ENCODE data around the gene CREB3L2. TPM values are rescaled to one million over a fixed set of nuclear protein-coding genes. Genes with fewer than 3 reads are reported as not detected.
A peak's percentile ranks its signal among the peaks of the same experiment; 100 is the strongest.

Gene CREB3L2
- total RNA-seq, 1 donor = 28.6 TPM

GRCh38 chr7:137999496-138000080 is 2.3 kb downstream of the CREB3L2 start:
- peaks cover 44% of the 10 kb centered on the region for H3K4me1 ChIP-seq (ENCODE audit: insufficient read depth, low read length)
- no peak for TF ChIP-seq CTCF (IDR thresholded peaks at IDR 0.05; ENCODE audit: extremely low read depth, low read depth, low read length)
- H3K9me3 ChIP-seq (ENCODE audit: low read depth, low read length) = no peaks in the 10 kb centered on the region
- H3K36me3 ChIP-seq (ENCODE audit: insufficient read depth, low read length) = peaks cover 7% of the 10 kb centered on the region
- peaks cover 72% of the 10 kb centered on the region for H3K79me2 ChIP-seq (ENCODE audit: insufficient read depth, low read length)
- H3K4me2 ChIP-seq (ENCODE audit: insufficient read depth, low read length) = peak overlapping the region; percentile 96
- peak overlapping the region; percentile 99 for H3K27ac ChIP-seq (ENCODE audit: low read depth, low read length)
- no peak overlapping the region for H2AFZ ChIP-seq (ENCODE audit: low read length)
- H3K4me3 ChIP-seq (ENCODE audit: insufficient read depth, low read length) = peak overlapping the region; percentile 97
- no peaks in the 10 kb centered on the region for H3K27me3 ChIP-seq (ENCODE audit: insufficient read depth, low read length)
- DNase-seq (ENCODE audit: insufficient read length, low spot score, missing footprints) = no peak
- peaks cover 3% of the 10 kb centered on the region for H4K20me1 ChIP-seq (ENCODE audit: insufficient read depth, low read length)

- H3K79me2 ChIP-seq (ENCODE audit: insufficient read depth, low read length) = peaks cover 86% of the 10 kb centered on the region
- H3K4me1 ChIP-seq (ENCODE audit: insufficient read depth, low read length) = peaks cover 56% of the 10 kb centered on the region
- no peak overlapping the region for H2AFZ ChIP-seq (ENCODE audit: low read length)
- peaks cover 3% of the 10 kb centered on the region for H4K20me1 ChIP-seq (ENCODE audit: insufficient read depth, low read length)
- peak overlapping the region; percentile 97 for H3K4me3 ChIP-seq (ENCODE audit: insufficient read depth, low read length)
- no peaks in the 10 kb centered on the region for H3K27me3 ChIP-seq (ENCODE audit: insufficient read depth, low read length)
- H3K27ac ChIP-seq (ENCODE audit: low read depth, low read length) = peak overlapping the region; percentile 99
- no peak for DNase-seq (ENCODE audit: insufficient read length, low spot score, missing footprints)
- H3K9me3 ChIP-seq (ENCODE audit: low read depth, low read length) = no peaks in the 10 kb centered on the region
- no peak for TF ChIP-seq CTCF (IDR thresholded peaks at IDR 0.05; ENCODE audit: extremely low read depth, low read depth, low read length)
- peak overlapping the region; percentile 96 for H3K4me2 ChIP-seq (ENCODE audit: insufficient read depth, low read length)
- H3K36me3 ChIP-seq (ENCODE audit: insufficient read depth, low read length) = peaks cover 7% of the 10 kb centered on the region
Measured at GRCh38 chr7:137998250-137998649, 3.6 kb downstream of the CREB3L2 start.

GRCh38 chr7:137996871-137997270 is 5.0 kb downstream of the CREB3L2 start:
- Histone ChIP-seq H3K4me2 (ENCODE audit: insufficient read depth, low read length) (peak overlapping the region; percentile 35), H3K27ac (ENCODE audit: low read depth, low read length) (peak overlapping the region; percentile 68), H3K79me2 (ENCODE audit: insufficient read depth, low read length) (peaks cover 97% of the 10 kb centered on the region), H3K9me3 (ENCODE audit: low read depth, low read length) (no peaks in the 10 kb centered on the region), H2AFZ (ENCODE audit: low read length) (no peak overlapping the region), H3K36me3 (ENCODE audit: insufficient read depth, low read length) (peaks cover 7% of the 10 kb centered on the region), H3K27me3 (ENCODE audit: insufficient read depth, low read length) (no peaks in the 10 kb centered on the region), H3K4me1 (ENCODE audit: insufficient read depth, low read length) (peaks cover 69% of the 10 kb centered on the region), H4K20me1 (ENCODE audit: insufficient read depth, low read length) (peaks cover 7% of the 10 kb centered on the region), H3K4me3 (ENCODE audit: insufficient read depth, low read length) (peak overlapping the region; percentile 38)
- no peak for DNase-seq (ENCODE audit: insufficient read length, low spot score, missing footprints)
- no peak for TF ChIP-seq CTCF (IDR thresholded peaks at IDR 0.05; ENCODE audit: extremely low read depth, low read depth, low read length)

- no peak for TF ChIP-seq CTCF (IDR thresholded peaks at IDR 0.05; ENCODE audit: extremely low read depth, low read depth, low read length)
- Histone ChIP-seq H4K20me1 (ENCODE audit: insufficient read depth, low read length) (peaks cover 7% of the 10 kb centered on the region), H3K36me3 (ENCODE audit: insufficient read depth, low read length) (peaks cover 7% of the 10 kb centered on the region), H3K27me3 (ENCODE audit: insufficient read depth, low read length) (no peaks in the 10 kb centered on the region), H3K9me3 (ENCODE audit: low read depth, low read length) (no peaks in the 10 kb centered on the region), H3K4me1 (ENCODE audit: insufficient read depth, low read length) (peaks cover 74% of the 10 kb centered on the region), H3K27ac (ENCODE audit: low read depth, low read length) (peak overlapping the region; percentile 68), H2AFZ (ENCODE audit: low read length) (no peak overlapping the region), H3K79me2 (ENCODE audit: insufficient read depth, low read length) (peaks cover 94% of the 10 kb centered on the region), H3K4me3 (ENCODE audit: insufficient read depth, low read length) (peak overlapping the region; percentile 38), H3K4me2 (ENCODE audit: insufficient read depth, low read length) (peak overlapping the region; percentile 35)
- DNase-seq (ENCODE audit: insufficient read length, low spot score, missing footprints) = no peak
Measured at GRCh38 chr7:137996386-137996851, 5.5 kb downstream of the CREB3L2 start.
